ELF-1 (cell line): ENCODE results near the gene PARP6.
A peak's percentile ranks its signal among the peaks of the same experiment; 100 is the strongest.

Experiments
- DNase-seq: peaks from one replicate; pipeline ENCODE4 v3.0.0-alpha.2; 2016; ENCODE audit warnings: low read depth, low spot score

The PARP6 gene, protein sequence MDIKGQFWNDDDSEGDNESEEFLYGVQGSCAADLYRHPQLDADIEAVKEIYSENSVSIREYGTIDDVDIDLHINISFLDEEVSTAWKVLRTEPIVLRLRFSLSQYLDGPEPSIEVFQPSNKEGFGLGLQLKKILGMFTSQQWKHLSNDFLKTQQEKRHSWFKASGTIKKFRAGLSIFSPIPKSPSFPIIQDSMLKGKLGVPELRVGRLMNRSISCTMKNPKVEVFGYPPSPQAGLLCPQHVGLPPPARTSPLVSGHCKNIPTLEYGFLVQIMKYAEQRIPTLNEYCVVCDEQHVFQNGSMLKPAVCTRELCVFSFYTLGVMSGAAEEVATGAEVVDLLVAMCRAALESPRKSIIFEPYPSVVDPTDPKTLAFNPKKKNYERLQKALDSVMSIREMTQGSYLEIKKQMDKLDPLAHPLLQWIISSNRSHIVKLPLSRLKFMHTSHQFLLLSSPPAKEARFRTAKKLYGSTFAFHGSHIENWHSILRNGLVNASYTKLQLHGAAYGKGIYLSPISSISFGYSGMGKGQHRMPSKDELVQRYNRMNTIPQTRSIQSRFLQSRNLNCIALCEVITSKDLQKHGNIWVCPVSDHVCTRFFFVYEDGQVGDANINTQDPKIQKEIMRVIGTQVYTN

DNA sequence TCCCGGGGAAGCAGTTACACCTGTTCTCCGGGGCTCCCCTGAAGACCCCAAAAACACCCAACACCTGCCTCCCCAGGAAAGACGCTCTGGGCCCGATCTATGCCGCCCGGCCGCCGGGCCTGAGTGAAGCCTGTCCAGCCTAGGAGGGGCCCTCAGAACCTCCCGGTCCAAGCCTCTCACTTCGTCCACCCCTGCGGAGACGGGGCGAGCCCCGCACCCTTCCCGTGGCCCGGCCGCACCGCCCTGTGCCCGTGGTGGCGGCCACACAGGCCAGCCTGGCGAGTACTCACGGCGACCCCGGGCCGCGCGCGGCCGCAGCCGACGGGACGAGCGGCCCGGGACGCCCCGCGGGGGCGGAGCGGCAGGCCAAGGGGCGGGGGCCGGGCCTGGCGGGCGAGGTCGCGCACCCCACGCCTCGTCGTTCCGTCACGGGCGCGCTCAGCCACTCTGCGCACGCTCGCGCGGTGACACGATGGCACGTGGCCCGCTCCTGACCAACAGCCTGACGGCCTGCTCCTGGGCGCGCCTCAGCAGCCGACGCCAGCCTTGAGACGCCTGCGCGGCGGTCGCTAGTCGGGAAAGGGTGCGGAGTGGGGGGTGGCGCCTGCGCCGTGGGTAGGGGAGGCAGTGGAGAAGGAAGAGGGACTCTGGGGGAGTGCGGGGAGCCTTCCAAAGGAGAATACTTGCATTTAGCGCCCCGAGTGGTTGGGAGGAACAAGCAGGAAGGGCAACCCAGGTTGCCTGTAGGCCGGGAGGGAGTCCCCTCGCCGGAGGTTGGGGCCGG lies at the start of gene PARP6:
Gene PARP6 (minus strand): TSS at position 342 of the 784 bp plus-strand sequence. CDS start 5,077 bp downstream, outside the sequence.
- DNase-seq, result peak; percentile 95

DNA sequence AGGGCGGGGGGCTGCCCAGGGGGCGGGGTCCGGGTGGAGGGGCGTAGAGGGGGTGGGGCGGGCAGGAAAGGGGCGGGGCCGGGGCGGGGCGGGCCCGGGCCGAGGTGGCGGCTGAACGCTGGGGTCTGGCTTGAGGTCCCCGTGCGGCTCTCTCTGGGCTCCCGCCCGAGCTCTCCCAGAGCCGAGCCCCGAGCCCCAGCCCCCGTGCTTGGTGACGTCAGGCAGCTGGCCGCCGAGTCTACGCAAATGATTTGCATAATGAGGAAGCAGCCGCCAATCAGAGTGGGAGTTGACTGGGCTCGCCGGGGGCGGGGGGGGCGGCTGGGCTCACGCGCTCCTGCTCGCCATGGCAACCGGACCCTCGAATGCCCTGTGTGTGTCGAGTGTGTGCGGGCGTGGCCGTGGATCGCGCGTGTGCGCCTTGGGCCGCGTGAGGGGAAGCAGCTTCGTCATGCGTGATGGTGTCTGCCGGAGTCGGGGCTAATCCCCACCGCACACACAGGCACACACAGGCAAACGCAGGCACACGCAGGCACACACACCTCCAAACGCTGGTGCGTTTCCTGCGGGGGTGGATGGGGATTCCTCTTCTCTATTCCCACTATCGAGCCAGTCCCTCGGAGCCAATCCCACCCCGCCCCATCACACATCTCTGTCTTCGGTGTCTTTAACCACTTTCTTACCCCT lies 47.8 kb upstream of the PARP6 start, which contains the start of gene CELF6:
Gene CELF6 (minus strand): TSS at position 173 of the 687 bp plus-strand sequence. CDS start 283 bp downstream, outside the sequence.
- DNase-seq, result peak; percentile 97

DNA sequence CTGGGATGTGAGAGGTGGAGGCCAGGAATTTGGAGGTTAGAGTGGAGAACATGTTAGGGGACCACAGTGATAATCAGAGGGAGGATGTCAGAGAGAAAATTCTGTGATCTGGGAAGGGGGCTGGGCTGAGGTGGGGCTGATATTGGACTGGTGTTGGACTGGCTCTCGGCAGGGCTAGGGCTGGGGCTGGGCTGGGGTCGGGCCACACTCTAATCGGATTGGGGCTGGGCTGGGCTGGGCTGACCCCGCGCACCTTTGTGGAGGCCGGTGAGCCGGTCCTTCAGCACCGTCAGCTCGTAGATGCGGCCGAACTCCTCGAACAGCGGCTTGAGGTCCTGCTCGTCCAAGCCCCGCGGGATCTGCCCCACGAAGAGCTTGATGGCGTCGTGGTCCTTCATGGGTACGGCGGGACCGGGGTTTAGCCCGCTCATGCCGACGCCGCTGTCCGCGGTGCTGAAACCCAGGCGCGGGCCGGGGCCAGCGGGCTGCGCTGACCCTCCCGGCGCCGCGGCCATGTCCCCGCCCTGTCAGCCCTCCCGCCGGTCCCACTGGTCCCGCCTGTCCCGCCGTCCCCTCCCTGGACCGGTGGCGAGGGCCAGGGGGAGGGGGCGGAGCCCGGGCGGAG lies 47.1 kb upstream of the PARP6 start:
- DNase-seq, result peak; percentile 91

- no peak for DNase-seq
These were observed 46.1 kb upstream of the PARP6 start for GRCh38 chr15:72318408-72318942.

GRCh38 chr15:72315706-72316370 lies 43.5 kb upstream of the PARP6 start:
- no peak for DNase-seq

GRCh38 chr15:72313881-72314280 lies 41.5 kb upstream of the PARP6 start:
- no peak for DNase-seq

GRCh38 chr15:72313448-72313840 lies 41.1 kb upstream of the PARP6 start:
- DNase-seq, result no peak

- peak; percentile 80 for DNase-seq
These were observed 40.5 kb upstream of the PARP6 start for GRCh38 chr15:72312605-72313447.

GRCh38 chr15:72307026-72307425 lies 34.7 kb upstream of the PARP6 start:
- no peak for DNase-seq

- DNase-seq, result peak; percentile 49
These were observed 33.9 kb upstream of the PARP6 start for GRCh38 chr15:72306211-72306785.

- no peak for DNase-seq
These were observed 32.2 kb upstream of the PARP6 start for GRCh38 chr15:72304596-72304995.

DNA sequence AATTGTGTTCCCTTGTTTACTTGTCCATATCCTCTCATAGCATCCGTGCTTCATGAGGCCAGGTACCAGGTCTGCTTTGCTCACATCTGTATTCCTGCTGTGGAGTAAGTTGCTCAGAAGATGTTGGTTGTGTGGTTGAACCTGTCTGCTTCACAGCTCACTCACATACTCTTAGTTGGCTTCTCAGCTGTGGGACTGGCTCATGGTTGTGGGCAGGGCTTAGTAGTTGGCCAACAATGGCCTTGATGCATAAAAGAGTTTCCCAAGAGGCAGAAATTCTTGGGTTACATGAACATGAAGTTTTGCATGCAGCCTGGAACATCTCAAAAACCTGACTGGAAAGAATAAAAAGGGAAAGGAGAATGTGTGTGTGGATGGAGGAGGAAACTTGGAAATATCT lies 30.6 kb upstream of the PARP6 start:
- DNase-seq, result no peak

DNA sequence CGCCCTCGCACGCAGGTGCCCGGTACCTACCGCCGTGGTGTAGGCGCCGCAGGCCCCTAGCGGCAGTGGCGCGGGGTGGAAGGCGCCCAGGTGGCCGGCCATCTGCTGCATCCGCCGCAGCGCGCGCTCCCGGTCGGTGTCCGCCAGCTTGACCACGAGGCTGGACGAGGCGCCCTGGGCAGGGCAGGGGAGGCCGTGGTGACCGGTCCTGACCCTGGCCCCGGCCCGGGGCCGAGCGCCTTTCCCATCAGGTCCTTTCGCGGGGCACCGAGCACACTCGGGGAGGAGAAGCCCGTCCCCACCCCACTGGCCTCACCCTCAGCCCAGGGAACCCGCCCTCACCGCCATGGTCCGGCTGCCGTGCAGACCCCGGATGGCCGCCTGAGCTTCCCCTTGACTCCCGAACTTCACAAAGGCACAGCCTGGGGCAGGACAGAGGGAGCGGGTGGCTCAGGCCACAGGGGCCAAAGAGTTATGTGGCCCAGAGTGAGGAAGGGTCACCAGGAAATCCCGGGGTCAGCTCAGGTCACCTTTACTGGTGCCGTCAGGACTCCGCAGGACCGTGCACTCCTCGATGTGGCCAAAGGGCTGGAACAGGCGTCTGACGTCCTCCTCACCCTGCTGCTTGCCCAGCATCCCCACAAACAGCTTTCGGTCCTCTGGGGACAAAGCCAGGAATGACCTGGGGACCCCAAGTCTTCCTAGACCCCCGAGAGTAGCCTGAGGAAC lies 17.4 kb upstream of the PARP6 start:
- DNase-seq, result no peak

GRCh38 chr15:72288796-72289596 lies 16.6 kb upstream of the PARP6 start:
- no peak for DNase-seq

- DNase-seq, result peak; percentile 60
These were observed 13.7 kb upstream of the PARP6 start for GRCh38 chr15:72285927-72286516.

GRCh38 chr15:72285402-72285801 lies 13.0 kb upstream of the PARP6 start:
- DNase-seq, result peak; percentile 18

- no peak for DNase-seq
These were observed 12.4 kb upstream of the PARP6 start for GRCh38 chr15:72284781-72285180.
